Mesenteric fat pad (tissue), 1 donor: ENCODE results near the gene HMX3. TPM values are rescaled to one million over a fixed set of nuclear protein-coding genes. Genes with fewer than 3 reads are reported as not detected.

Experiments used
- DNase-seq: peaks from one replicate; pipeline ENCODE4 v3.0.0-alpha.2; 2020; ENCODE audit warnings: low spot score
- total RNA-seq: library from RNA; stranded (reverse); fragmentation: NEBNext Ultra II Directional; extraction: Animal tissue kit (Norgen Biotek cat#: 25700); gene quantifications from one replicate; pipeline ENCODE4 v1.2.1, GENCODE V29; 2021
- donor health status: DM: yes; HTN: yes; CAD: no.

The HMX3 gene
- total RNA-seq, 1 donor from 2014 or later = not detected

GRCh38 chr10:123134343-123134914, 1.3 kb upstream of the HMX3 start:
- no peak for DNase-seq

- no peak for DNase-seq
These were observed 805 bp upstream of the HMX3 start for GRCh38 chr10:123134915-123135414.

- no peak for DNase-seq
These were observed 543 bp downstream of the HMX3 start for GRCh38 chr10:123136221-123136805.

- no peak for DNase-seq
These were observed 1.3 kb downstream of the HMX3 start for GRCh38 chr10:123136806-123137642.

- no peak for DNase-seq
These were observed 3.4 kb downstream of the HMX3 start for GRCh38 chr10:123139165-123139520.

GRCh38 chr10:123139521-123140163, 3.9 kb downstream of the HMX3 start:
- DNase-seq = no peak

- DNase-seq = no peak
These were observed 4.6 kb downstream of the HMX3 start for GRCh38 chr10:123140164-123140982.

GRCh38 chr10:123140983-123141390, 5.2 kb downstream of the HMX3 start:
- no peak for DNase-seq

GRCh38 chr10:123141791-123142700, 6.3 kb downstream of the HMX3 start:
- no peak for DNase-seq

GRCh38 chr10:123142701-123143161, 7.0 kb downstream of the HMX3 start:
- no peak for DNase-seq

- DNase-seq = no peak
These were observed 7.5 kb downstream of the HMX3 start for GRCh38 chr10:123143162-123143824.

- DNase-seq = no peak
These were observed 8.0 kb downstream of the HMX3 start for GRCh38 chr10:123143825-123144168.

- DNase-seq = no peak
These were observed 9.1 kb downstream of the HMX3 start for GRCh38 chr10:123144697-123145541.

GRCh38 chr10:123145542-123146012, 9.8 kb downstream of the HMX3 start:
- no peak for DNase-seq

GRCh38 chr10:123146013-123146893, 10.5 kb downstream of the HMX3 start:
- DNase-seq = no peak

GRCh38 chr10:123146894-123147634, 11.3 kb downstream of the HMX3 start:
- no peak for DNase-seq
